Pancreas (tissue), 10 donors: ENCODE data around the gene TSC22D1. TPM values are rescaled to one million over a fixed set of nuclear protein-coding genes. Genes with fewer than 3 reads are reported as not detected.

ENCODE experiments used
- ATAC-seq, 4 donors: fragments of 200-7000 bp; cut with Tn5 transposase; one replicate each; pipeline versions ENCODE4 v1.8.0 to v1.9.1; 2020; ENCODE audit warnings: mild to moderate bottlenecking in 4 of 4, moderate library complexity in 4 of 4
- DNase-seq, 6 donors: peaks; one replicate each; pipeline ENCODE4 v3.0.0-alpha.2; 2020
- FAIRE-seq: peaks from 2 replicates; lab custom pipeline; 2012; peaks lifted over from hg19 to GRCh38; lab: Jason Lieb, UNC
- H3K27ac ChIP-seq, 4 donors: fragments of 200-600 bp; sonication (generic); 1 replicate in 3 of 4; 2 replicates in 1 of 4; pipeline versions ENCODE4 v1.5.0 to v1.8.0; 2020
- H3K27me3 ChIP-seq, 4 donors: fragments of 200-600 bp; one replicate each; pipeline ENCODE4 v1.8.0; 2021
- H3K36me3 ChIP-seq, 3 donors: fragments of 200-600 bp; sonication (generic) in 1 of 3; one replicate each; pipeline versions ENCODE4 v1.5.0 to v1.8.0; 2020 to 2021
- H3K4me1 ChIP-seq, 3 donors: fragments of 200-600 bp; one replicate each; pipeline ENCODE4 v1.8.0; 2021
- H3K4me3 ChIP-seq, 4 donors: fragments of 200-600 bp; sonication (generic) in 2 of 4; one replicate each; pipeline versions ENCODE4 v1.5.0 to v1.8.0; 2020 to 2021
- H3K9me3 ChIP-seq, 4 donors: fragments of 200-600 bp; one replicate each; pipeline ENCODE4 v1.8.0; 2021
- CTCF ChIP-seq, 4 donors: fragments of 200-600 bp; sonication (generic) in 3 of 4; IDR thresholded peaks; one replicate each; pipeline versions ENCODE4 v1.5.0 to v1.8.0; 2021; ENCODE audit warnings: antibody characterized with exemption in 4 of 4
- WGBS, 2 donors: extraction: QIAGEN DNeasy Blood & Tissue Kit; methylation state at CpG; one replicate each; pipeline ENCODE4 v1.1.7; 2013; 5-methylcytosine and 5-hydroxymethylcytosine counted together
- intact Hi-C, 3 donors: fragments of 100-400 bp; cut with DNase I; formaldehyde crosslinking; loops; one replicate each; pipeline versions ENCODE4 v1.11.1 to v1.14.2; 2022
- polyA plus RNA-seq, 2 donors: library from polyadenylated mRNA; stranded (reverse); fragments of 200-250 nt; gene quantifications; one replicate each; pipeline ENCODE4 v1.2.3, GENCODE V29; 2013
- total RNA-seq, 6 donors: library from RNA; stranded (reverse); fragmentation: NEBNext Ultra II Directional in 4 of 6; extraction: Animal tissue kit (Norgen Biotek cat#: 25700) in 4 of 6; gene quantifications; one replicate each; pipeline versions ENCODE4 v1.2.1 to v1.2.4, GENCODE V29; 2021 to 2023
- donor health status: healthy with polysubstance abuse.
- donor health status: DM: no; HTN: no; CAD: no; lungs with moderate emphysema.
- donor health status: DM: no; HTN: no; CAD: no.
- donor health status: control.
- donor health status: control.
- donor health status: Bipolar disorder and iron deficiency.
- donor health status: DM: yes; HTN: yes; CAD: no.
- donor health status: DM: no; HTN: no; CAD: no.
- donor health status: DM: no; HTN: no; CAD: no.
- donor health status: DM: yes; HTN: yes; CAD: no.

TSC22D1 gene
- total and polyA plus RNA-seq, 8 donors, result 16.8 to 49.9 (median 30.2) TPM

GRCh38 chr13:44451126-44451525 lies 125.0 kb downstream of the TSC22D1 start:
- ATAC-seq, result no peak

GRCh38 chr13:44449999-44450821 lies 125.9 kb downstream of the TSC22D1 start:
- no peak overlapping the region for H3K27ac ChIP-seq
- FAIRE-seq, result no peak
- no peak overlapping the region for H3K4me3 ChIP-seq
- no peaks in the 10 kb centered on the region for H3K9me3 ChIP-seq
- WGBS, 2 donors, result 78 to 93% methylated on average over 3 of the region's 3 CpGs
- peaks cover 3 to 5% (median 5%) of the 10 kb centered on the region in 3 donors for H3K4me1 ChIP-seq
- ATAC-seq, result peak; percentile 54 to 80 (median 66)
- DNase-seq, result no peak
- H3K27me3 ChIP-seq, result no peaks in the 10 kb centered on the region
- TF ChIP-seq CTCF (IDR thresholded peaks at IDR 0.05), result no peak
- no peaks in the 10 kb centered on the region for H3K36me3 ChIP-seq
- intact Hi-C loops, result loop anchor here in 2 of 3 donors (10.0 kb wide), 1 partner anchor 545 kb away; no protein-coding TSS in a partner anchor

More at GRCh38 chr13:44451126-44451525, 125.0 kb downstream of the TSC22D1 start:
- DNase-seq (no peak), FAIRE-seq (no peak)
- Histone ChIP-seq H3K27ac (no peak overlapping the region), H3K36me3 (no peaks in the 10 kb centered on the region), H3K4me3 (no peak overlapping the region), H3K4me1 (peaks cover 3 to 5% (median 5%) of the 10 kb centered on the region in 3 donors), H3K27me3 (no peaks in the 10 kb centered on the region), H3K9me3 (no peaks in the 10 kb centered on the region)
- WGBS, 2 donors, result 91 to 95% methylated on average over 12 of the region's 12 CpGs
- intact Hi-C loops, result loop anchor here in 2 of 3 donors (10.0 kb wide), 1 partner anchor 546 kb away; no protein-coding TSS in a partner anchor
- no peak for TF ChIP-seq CTCF (IDR thresholded peaks at IDR 0.05)

GRCh38 chr13:44448875-44449274 lies 127.3 kb downstream of the TSC22D1 start:
- no peaks in the 10 kb centered on the region for H3K9me3 ChIP-seq
- TF ChIP-seq CTCF (IDR thresholded peaks at IDR 0.05), result no peak
- DNase-seq (no peak), FAIRE-seq (no peak), ATAC-seq (peak in 1 of 4 donors; percentile 17)
- 72 to 75% methylated on average over 3 of the region's 3 CpGs for WGBS, 2 donors
- no peak overlapping the region for H3K27ac ChIP-seq
- no peaks in the 10 kb centered on the region for H3K36me3 ChIP-seq
- H3K4me3 ChIP-seq, result no peak overlapping the region
- H3K4me1 ChIP-seq, result peaks cover 3 to 5% (median 5%) of the 10 kb centered on the region in 3 donors
- no peaks in the 10 kb centered on the region for H3K27me3 ChIP-seq
- intact Hi-C loops, result no loop called here

- no peak for TF ChIP-seq CTCF (IDR thresholded peaks at IDR 0.05)
- Histone ChIP-seq H3K27me3 (no peaks in the 10 kb centered on the region), H3K36me3 (no peaks in the 10 kb centered on the region), H3K4me1 (peaks cover 3 to 5% (median 5%) of the 10 kb centered on the region in 3 donors), H3K27ac (no peak overlapping the region), H3K9me3 (no peaks in the 10 kb centered on the region), H3K4me3 (no peak overlapping the region)
- intact Hi-C loops, result no loop called here
- 11 to 12% methylated on average over 2 of the region's 2 CpGs for WGBS, 2 donors
- ATAC-seq (peak in 3 of 4 donors; percentile 61 to 88 (median 80)), DNase-seq (no peak), FAIRE-seq (no peak)
Observed at GRCh38 chr13:44448373-44448772, 127.8 kb downstream of the TSC22D1 start.
